OCI-LY7 (cell line): ENCODE measurements around the gene TRAF2. TPM values are rescaled to one million over a fixed set of nuclear protein-coding genes. Genes with fewer than 3 reads are reported as not detected.

ENCODE experiments used
- BruUV-seq: library from RNA; stranded (reverse); fragments of 400-500 nt; replicated peaks from 2 replicates; lab custom pipeline; 2021; lab: Mats Ljungman, UMichigan
- CTCF ChIA-PET: fragments of 300-600 bp; sonication (Branson Sonifier 250); formaldehyde crosslinking; loops from one replicate; lab custom pipeline; 2022; ENCODE audit warnings: antibody characterized with exemption; ENCODE audit not compliant: unreplicated experiment; lab: Charles Lee
- POLR2A ChIA-PET: fragments of 300-600 bp; sonication (Branson Sonifier 250); formaldehyde crosslinking; loops from one replicate; lab custom pipeline; 2022; ENCODE audit warnings: antibody characterized with exemption; lab: Charles Lee
- DNase-seq: peaks from one replicate; pipeline ENCODE4 v3.0.0-alpha.2; 2015; ENCODE audit warnings: low spot score
- H2AFZ ChIP-seq: fragments of 200-600 bp; sonication (generic), shearing (Covaris generic); 2 replicates; pipeline ENCODE4 v1.6.1; 2014; ENCODE audit warnings: mild to moderate bottlenecking, antibody characterized with exemption, low read length, moderate library complexity
- H3K27ac ChIP-seq: fragments of 200-600 bp; sonication (generic); 2 replicates; pipeline ENCODE4 v1.5.1; 2014; ENCODE audit warnings: mixed run types, low read depth, mild to moderate bottlenecking, moderate library complexity, low read length, inconsistent platforms; ENCODE audit not compliant: poor library complexity, severe bottlenecking
- H3K36me3 ChIP-seq: fragments of 200-600 bp; sonication (generic); 2 replicates; pipeline ENCODE4 v1.6.1; 2014; ENCODE audit warnings: mild to moderate bottlenecking, antibody characterized with exemption, low read length, moderate library complexity, mixed read lengths; ENCODE audit not compliant: insufficient read depth
- H3K4me1 ChIP-seq: fragments of 200-600 bp; sonication (generic); 2 replicates; pipeline ENCODE4 v1.5.1; 2014; ENCODE audit warnings: mild to moderate bottlenecking, low read length; ENCODE audit not compliant: insufficient read depth, poor library complexity, severe bottlenecking
- H3K4me2 ChIP-seq: fragments of 200-600 bp; sonication (generic); 2 replicates; pipeline ENCODE4 v1.6.1; 2014; ENCODE audit warnings: mild to moderate bottlenecking, low read length
- H3K4me3 ChIP-seq: fragments of 200-600 bp; sonication (generic); 2 replicates; pipeline ENCODE4 v1.5.1; 2014; ENCODE audit warnings: mild to moderate bottlenecking, low read depth, low read length; ENCODE audit not compliant: poor library complexity, severe bottlenecking
- H3K79me2 ChIP-seq: fragments of 200-600 bp; sonication (generic); 2 replicates; pipeline ENCODE4 v1.6.1; 2016; ENCODE audit warnings: low read depth, mild to moderate bottlenecking, low read length, moderate library complexity, mixed read lengths; ENCODE audit not compliant: insufficient read depth
- H3K9me2 ChIP-seq: fragments of 200-600 bp; sonication (generic); 2 replicates; pipeline ENCODE4 v1.6.1; 2016; ENCODE audit warnings: mild to moderate bottlenecking, low read length, mixed read lengths; ENCODE audit not compliant: insufficient read depth
- H3K9me3 ChIP-seq: fragments of 200-600 bp; sonication (generic); 2 replicates; pipeline ENCODE4 v1.6.1; 2014; ENCODE audit warnings: mild to moderate bottlenecking, mixed run types, low read length, mixed read lengths
- H4K20me1 ChIP-seq: fragments of 200-600 bp; sonication (generic); 2 replicates; pipeline ENCODE4 v1.6.1; 2014; ENCODE audit warnings: mild to moderate bottlenecking, antibody characterized with exemption, low read length, moderate library complexity, mixed read lengths; ENCODE audit not compliant: insufficient read depth
- CTCF ChIP-seq: fragments of 200-600 bp; sonication (generic); conservative IDR thresholded peaks from 2 replicates; pipeline ENCODE4 v1.5.1; 2014; ENCODE audit warnings: mild to moderate bottlenecking, antibody characterized with exemption, low read length, moderate library complexity, mixed read lengths
- EZH2phosphoT487 ChIP-seq: fragments of 200-600 bp; sonication (generic); IDR thresholded peaks from 2 replicates; pipeline ENCODE4 v1.6.1; 2018; ENCODE audit warnings: low read depth, borderline replicate concordance, mild to moderate bottlenecking, mixed run types, antibody characterized with exemption, low read length, moderate library complexity, mixed read lengths
- intact Hi-C: fragments of 100-400 bp; cut with micrococcal nuclease; formaldehyde crosslinking; loops from one replicate; pipeline ENCODE4 v1.10.0; 2022; ENCODE audit not compliant: unreplicated experiment
- total RNA-seq, 2 experiments: library from RNA; depleted of rRNA in 1 of 2; stranded (reverse); fragments of >200 nt in 1 of 2; shearing (Covaris generic) in 1 of 2; gene quantifications; 2 replicates each; pipeline ENCODE4 v1.2.3, GENCODE V29; 2014 to 2022

Gene TRAF2
- total RNA-seq, 2 experiments from 2014 or later, result 31.4 to 40.5 TPM

GRCh38 chr9:136900988-136901515, 14.7 kb downstream of the TRAF2 start:
- intact Hi-C loops, result no loop called here
- Histone ChIP-seq H3K4me1 (no peaks in the 10 kb centered on the region), H3K9me2 (no peaks in the 10 kb centered on the region), H2AFZ (no peak overlapping the region), H3K79me2 (0 out of 2 replicates have a peak, but pooled peaks cover 3% of the 10 kb centered on the region), H3K4me2 (no peak overlapping the region), H3K36me3 (peaks cover 78% of the 10 kb centered on the region), H3K27ac (no peak overlapping the region), H3K4me3 (no peak overlapping the region), H4K20me1 (no peaks in the 10 kb centered on the region), H3K9me3 (no peaks in the 10 kb centered on the region)
- CTCF ChIA-PET, result no interaction called here
- no peak for TF ChIP-seq EZH2phosphoT487
- no TSS peak for BruUV-seq
- POLR2A ChIA-PET, result no interaction called here
- DNase-seq, result no peak

DNA sequence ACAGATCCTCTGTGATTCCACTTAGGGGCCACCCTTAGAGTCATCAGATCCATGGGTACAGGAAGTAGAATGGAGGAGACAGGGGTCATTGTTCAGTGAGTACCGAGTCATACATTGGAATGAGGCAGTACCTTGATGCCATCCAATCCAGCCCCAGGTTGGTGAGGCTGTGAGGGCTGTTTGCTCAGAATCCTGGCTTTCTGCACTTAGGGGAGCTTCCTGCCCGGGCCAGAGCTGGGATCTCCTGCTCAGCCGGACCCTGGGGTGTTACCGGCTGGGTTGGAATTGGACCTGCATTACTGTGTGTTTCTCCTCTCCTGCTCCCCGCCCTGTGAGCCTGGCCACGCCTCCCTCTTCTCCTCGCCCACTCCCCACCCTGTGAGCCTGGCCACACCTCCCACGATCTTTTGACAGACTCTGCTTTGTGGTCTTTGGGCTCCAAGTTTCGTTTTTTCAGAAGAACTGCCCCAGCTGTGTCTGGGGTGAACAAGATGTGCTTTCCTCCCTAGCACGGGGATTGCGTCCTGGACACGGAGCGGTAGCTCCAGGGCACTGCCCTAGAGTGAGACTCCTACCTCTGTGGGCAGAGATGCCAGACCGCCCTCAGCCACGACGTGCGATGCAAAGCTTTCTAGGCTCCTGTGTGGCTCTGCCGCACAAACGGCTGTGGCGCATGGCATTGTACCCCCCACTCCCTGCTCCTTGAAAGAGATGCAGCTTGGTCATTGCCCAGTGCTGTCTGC, 15.4 kb downstream of the TRAF2 start:
- CTCF ChIA-PET, result interaction anchor here (0.5 kb wide), 2 partner anchors 22 to 567 kb away, joined by 3 read pairs; no protein-coding TSS in a partner anchor
- H2AFZ ChIP-seq, result no peak overlapping the region
- H3K4me2 ChIP-seq, result no peak overlapping the region; the same call in 1 of the 2 replicates
- intact Hi-C loops, result no loop called here
- no peak for TF ChIP-seq CTCF
- no peak for TF ChIP-seq EZH2phosphoT487
- H3K9me3 ChIP-seq, result no peaks in the 10 kb centered on the region
- no peaks in the 10 kb centered on the region for H3K79me2 ChIP-seq
- no peak overlapping the region for H3K27ac ChIP-seq
- BruUV-seq, result no TSS peak
- no peaks in the 10 kb centered on the region for H3K4me1 ChIP-seq
- H3K4me3 ChIP-seq, result no peak overlapping the region
- peaks cover 84% of the 10 kb centered on the region for H3K36me3 ChIP-seq
- DNase-seq, result no peak
- H3K9me2 ChIP-seq, result no peaks in the 10 kb centered on the region
- POLR2A ChIA-PET, result no interaction called here
- H4K20me1 ChIP-seq, result no peaks in the 10 kb centered on the region

DNA sequence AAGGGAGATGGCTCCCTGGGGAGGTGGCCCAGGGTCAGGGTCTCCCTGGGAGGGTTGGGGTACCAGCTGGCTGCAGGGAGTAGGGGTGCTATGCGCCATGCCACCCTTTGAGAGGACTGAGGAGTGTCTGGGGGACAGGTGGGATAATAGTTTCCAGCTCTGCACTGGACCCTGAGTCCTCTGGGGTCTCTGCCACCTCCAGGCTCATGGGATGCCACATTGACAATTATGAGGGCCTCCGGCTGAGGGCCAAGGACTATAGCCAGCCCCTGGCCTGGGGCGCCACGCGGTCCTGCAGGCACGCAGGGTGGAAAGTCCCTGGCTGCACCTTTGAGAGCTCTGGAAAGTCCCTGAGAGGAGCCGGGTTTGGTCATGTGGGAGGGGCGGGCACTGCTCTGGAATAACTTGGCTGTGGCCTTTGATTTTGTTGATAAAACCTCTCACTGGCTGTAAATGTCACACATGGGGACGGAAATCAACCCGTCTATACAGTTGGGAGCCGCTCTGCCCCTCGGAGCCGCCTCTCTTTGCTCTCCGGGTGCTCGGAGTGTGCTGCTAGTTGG, 16.0 kb downstream of the TRAF2 start:
- ChIA-PET CTCF (interaction anchor here (0.5 kb wide), 2 partner anchors 22 to 567 kb away, joined by 3 read pairs; no protein-coding TSS in a partner anchor), POLR2A (no interaction called here)
- no peak overlapping the region; the same call in 1 of the 2 replicates for H3K4me2 ChIP-seq
- no TSS peak for BruUV-seq
- no peaks in the 10 kb centered on the region for H3K79me2 ChIP-seq
- no peaks in the 10 kb centered on the region for H3K9me3 ChIP-seq
- no peaks in the 10 kb centered on the region for H4K20me1 ChIP-seq
- H3K9me2 ChIP-seq, result no peaks in the 10 kb centered on the region
- no peaks in the 10 kb centered on the region for H3K4me1 ChIP-seq
- DNase-seq, result no peak
- H3K36me3 ChIP-seq, result peaks cover 91% of the 10 kb centered on the region
- H2AFZ ChIP-seq, result no peak overlapping the region
- no peak overlapping the region for H3K4me3 ChIP-seq
- no peak for TF ChIP-seq EZH2phosphoT487
- no peak for TF ChIP-seq CTCF
- no peak overlapping the region for H3K27ac ChIP-seq
- intact Hi-C loops, result no loop called here
